ENCODE measurements around the gene HEPH.

The HEPH gene

GRCh38 chrX:66262807-66263206 is 98.8 kb downstream of the HEPH start:
- in situ Hi-C loops (cut with HindIII; ENCODE audit: low pct_unique_long_range_greater_than_20kb, low sequenced_read_pairs) = no loop called here
- no peak for TF ChIP-seq JUND (IDR thresholded peaks at IDR 0.05; ENCODE audit: low read depth)
- DNase-seq (ENCODE audit: low read depth in 1 of 2, low spot score in 1 of 2) = no peak
